NCI-H1092 treated with DMSO at 0.1 percent for 48 hours (cell line): ENCODE results near the gene EFHC1.
A peak's percentile ranks its signal among the peaks of the same experiment; 100 is the strongest.

Experiments used
- DNase-seq: peaks from one replicate; lab custom pipeline; 2025; lab: John Stamatoyannopoulos, UW

The EFHC1 gene

GRCh38 chr6:52539607-52540006 lies 119.5 kb downstream of the EFHC1 start:
- DNase-seq: no peak

GRCh38 chr6:52540286-52540902 lies 120.3 kb downstream of the EFHC1 start:
- DNase-seq: no peak

GRCh38 chr6:52541135-52541534 lies 121.0 kb downstream of the EFHC1 start:
- DNase-seq: no peak

- DNase-seq: no peak
These were observed 123.1 kb downstream of the EFHC1 start for GRCh38 chr6:52543262-52543661.

GRCh38 chr6:52543729-52544601 lies 123.8 kb downstream of the EFHC1 start:
- no peak for DNase-seq

GRCh38 chr6:52544602-52545405 lies 124.7 kb downstream of the EFHC1 start:
- DNase-seq: no peak

- no peak for DNase-seq
These were observed 125.4 kb downstream of the EFHC1 start for GRCh38 chr6:52545406-52546119.

- DNase-seq: no peak
These were observed 126.0 kb downstream of the EFHC1 start for GRCh38 chr6:52546192-52546591.

GRCh38 chr6:52546678-52547077 lies 126.5 kb downstream of the EFHC1 start:
- no peak for DNase-seq

GRCh38 chr6:52547647-52548352 lies 127.7 kb downstream of the EFHC1 start:
- no peak for DNase-seq

GRCh38 chr6:52548353-52548713 lies 128.2 kb downstream of the EFHC1 start:
- DNase-seq: no peak

GRCh38 chr6:52548999-52549398 lies 128.9 kb downstream of the EFHC1 start:
- DNase-seq: no peak

GRCh38 chr6:52549428-52549827 lies 129.3 kb downstream of the EFHC1 start:
- DNase-seq: no peak

- DNase-seq: no peak
These were observed 130.0 kb downstream of the EFHC1 start for GRCh38 chr6:52550014-52550575.

GRCh38 chr6:52550870-52551269 lies 130.7 kb downstream of the EFHC1 start:
- DNase-seq: no peak

- DNase-seq: peak; percentile 94
These were observed 131.5 kb downstream of the EFHC1 start for GRCh38 chr6:52551483-52552277.

GRCh38 chr6:52552278-52552643 lies 132.1 kb downstream of the EFHC1 start:
- no peak for DNase-seq

GRCh38 chr6:52553158-52553557 lies 133.0 kb downstream of the EFHC1 start:
- DNase-seq: no peak

- DNase-seq: no peak
These were observed 133.6 kb downstream of the EFHC1 start for GRCh38 chr6:52553719-52554118.

GRCh38 chr6:52554684-52555280 lies 134.6 kb downstream of the EFHC1 start:
- DNase-seq: no peak
